ENCODE measurements around the gene PDP2. TPM values are rescaled to one million over a fixed set of nuclear protein-coding genes. Genes with fewer than 3 reads are reported as not detected.

The PDP2 gene
- total and polyA plus RNA-seq, 2 donors (not counting 3 experiments of a cell fraction or from before 2014, with no cell fraction given) = 4.4 to 9.3 TPM

DNA sequence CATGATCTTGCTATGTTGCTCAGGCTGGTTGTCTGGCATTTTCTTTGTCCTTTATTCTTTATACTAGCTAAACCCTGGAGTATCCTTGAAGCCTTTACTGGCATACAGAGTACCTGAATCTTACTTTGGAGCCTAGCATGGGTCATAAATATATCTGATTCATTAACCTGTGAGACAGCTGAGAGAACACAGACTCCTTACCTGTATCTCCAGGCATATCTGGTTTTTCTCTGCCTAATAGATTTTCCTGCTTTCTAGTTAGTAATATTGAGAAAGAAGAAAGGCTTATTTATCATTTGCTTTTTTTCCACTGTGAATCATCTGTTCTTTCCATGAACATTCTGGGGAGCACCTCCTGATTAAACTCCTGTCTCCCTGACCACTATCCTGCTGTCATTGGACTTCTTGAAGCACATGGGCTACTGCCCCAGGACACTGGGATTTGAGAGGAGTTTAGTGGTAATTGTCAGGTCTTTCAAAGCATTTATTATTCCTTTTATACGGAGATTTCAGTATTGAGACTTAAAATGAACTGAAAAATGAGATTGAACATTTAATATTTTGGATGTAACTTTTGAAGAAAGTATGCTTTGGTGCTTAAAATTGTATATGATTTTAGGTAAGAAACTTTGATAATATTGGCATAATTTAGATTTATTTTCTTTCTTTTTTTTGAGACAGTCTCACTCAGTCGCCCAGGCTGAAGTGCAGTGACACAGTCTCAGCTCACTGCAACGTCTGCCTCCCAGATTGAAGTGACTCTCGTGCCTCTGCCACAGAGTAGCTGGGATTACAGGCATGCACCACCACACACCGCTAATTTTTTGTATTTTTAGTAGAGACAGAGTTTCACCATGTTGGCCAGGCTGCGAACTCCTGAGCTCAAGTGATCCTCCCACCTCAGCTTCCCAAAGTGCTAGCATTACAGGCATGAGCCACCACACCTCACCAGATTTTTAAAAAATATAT is 8.6 kb downstream of the PDP2 start:
- H3K4me2 ChIP-seq (ENCODE audit: insufficient read depth, low read length) = no peak overlapping the region
- no TSS peak for BruUV-seq (replicated peaks)
- no peak overlapping the region for H2AFZ ChIP-seq (ENCODE audit: low read depth, low read length)
- no peak for TF ChIP-seq MYC (IDR thresholded peaks at IDR 0.05; ENCODE audit: low read depth, low read length)
- TF ChIP-seq JUN (IDR thresholded peaks at IDR 0.05; ENCODE audit: borderline replicate concordance, insufficient read depth, insufficient read length, low read depth) = no peak
- no peak for TF ChIP-seq FOS (IDR thresholded peaks at IDR 0.05; ENCODE audit: borderline replicate concordance, insufficient read depth, low read length)
- TF ChIP-seq POLR2AphosphoS5 (IDR thresholded peaks at IDR 0.05; ENCODE audit: insufficient read depth, low read depth, low read length) = no peak
- TF ChIP-seq GATA2 (IDR thresholded peaks at IDR 0.05; ENCODE audit: insufficient read depth, insufficient read length, low read depth, low read length) = no peak
- TF ChIP-seq POLR2A (IDR thresholded peaks at IDR 0.05; ENCODE audit: low read depth, low read length) = no peak
- TF ChIP-seq, protein P1, sequence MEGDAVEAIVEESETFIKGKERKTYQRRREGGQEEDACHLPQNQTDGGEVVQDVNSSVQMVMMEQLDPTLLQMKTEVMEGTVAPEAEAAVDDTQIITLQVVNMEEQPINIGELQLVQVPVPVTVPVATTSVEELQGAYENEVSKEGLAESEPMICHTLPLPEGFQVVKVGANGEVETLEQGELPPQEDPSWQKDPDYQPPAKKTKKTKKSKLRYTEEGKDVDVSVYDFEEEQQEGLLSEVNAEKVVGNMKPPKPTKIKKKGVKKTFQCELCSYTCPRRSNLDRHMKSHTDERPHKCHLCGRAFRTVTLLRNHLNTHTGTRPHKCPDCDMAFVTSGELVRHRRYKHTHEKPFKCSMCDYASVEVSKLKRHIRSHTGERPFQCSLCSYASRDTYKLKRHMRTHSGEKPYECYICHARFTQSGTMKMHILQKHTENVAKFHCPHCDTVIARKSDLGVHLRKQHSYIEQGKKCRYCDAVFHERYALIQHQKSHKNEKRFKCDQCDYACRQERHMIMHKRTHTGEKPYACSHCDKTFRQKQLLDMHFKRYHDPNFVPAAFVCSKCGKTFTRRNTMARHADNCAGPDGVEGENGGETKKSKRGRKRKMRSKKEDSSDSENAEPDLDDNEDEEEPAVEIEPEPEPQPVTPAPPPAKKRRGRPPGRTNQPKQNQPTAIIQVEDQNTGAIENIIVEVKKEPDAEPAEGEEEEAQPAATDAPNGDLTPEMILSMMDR (IDR thresholded peaks at IDR 0.05; ENCODE audit: extremely low read depth in 1 of 2, insufficient read depth in 1 of 2, low read depth in 1 of 2, low read length in 2 of 2) = no peak
- TF ChIP-seq EZH2 (IDR thresholded peaks at IDR 0.05; ENCODE audit: borderline replicate concordance, low read depth, low read length, severe bottlenecking) = no peak
- TF ChIP-seq, protein P2, sequence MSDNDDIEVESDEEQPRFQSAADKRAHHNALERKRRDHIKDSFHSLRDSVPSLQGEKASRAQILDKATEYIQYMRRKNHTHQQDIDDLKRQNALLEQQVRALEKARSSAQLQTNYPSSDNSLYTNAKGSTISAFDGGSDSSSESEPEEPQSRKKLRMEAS (IDR thresholded peaks at IDR 0.05; ENCODE audit: insufficient read depth, insufficient read length) = no peak
- ChIA-PET POLR2A (no interaction called here), CTCF (interaction anchor here (0.7 to 1.8 kb wide), 5 partner anchors 7 to 228 kb away, joined by 3 to 12 read pairs (median 3); partner anchors contain the start of gene NAE1)
- H3K9me3 ChIP-seq (replicated peaks; ENCODE audit: control insufficient read depth, insufficient read depth, low read length) = no peaks in the 10 kb centered on the region
- no peaks in the 10 kb centered on the region for H3K9me1 ChIP-seq (replicated peaks; ENCODE audit: control insufficient read depth, extremely low read depth, insufficient read depth, low read length)
- intact Hi-C loops (cut with micrococcal nuclease) = no loop called here
- DNase-seq (ENCODE audit: low read depth, low spot score) (no peak), FAIRE-seq (no peak)
- no peaks in the 10 kb centered on the region for H3K27me3 ChIP-seq (ENCODE audit: control insufficient read depth in 2 of 2, insufficient read depth in 2 of 2, low read length in 2 of 2)
- H3K4me3 ChIP-seq (replicated peaks in 1 of 3; ENCODE audit: insufficient read depth in 1 of 3, low read depth in 1 of 3, low read length in 3 of 3) = no peak overlapping the region
- H3K27ac ChIP-seq (ENCODE audit: insufficient read depth, low read depth, low read length) = no peak overlapping the region
- dilution Hi-C loops (cut with MboI; ENCODE audit: extremely low pct_ligation_motif_present, low sequenced_read_pairs) = no loop called here
- peaks cover 4% of the 10 kb centered on the region for H4K20me1 ChIP-seq (replicated peaks; ENCODE audit: control insufficient read depth, extremely low read depth, insufficient read depth, low read length)
- H3K9ac ChIP-seq (replicated peaks; ENCODE audit: extremely low read depth, insufficient read depth, low read length) = no peak overlapping the region
- H3K36me3 ChIP-seq (ENCODE audit: control insufficient read depth in 2 of 2, extremely low read depth in 1 of 2, insufficient read depth in 2 of 2, low read length in 2 of 2) = peaks cover 3 to 9% of the 10 kb centered on the region in 2 experiments
- no peaks in the 10 kb centered on the region for H3K4me1 ChIP-seq (ENCODE audit: control insufficient read depth, extremely low read depth, insufficient read depth, low read length)
- no peaks in the 10 kb centered on the region for H3K79me2 ChIP-seq (ENCODE audit: control insufficient read depth, insufficient read depth, low read length)
